Brain pericyte (primary cell): Measurements from ENCODE around the gene UQCR11.

Source experiments
- DNase-seq: peaks from one replicate; pipeline ENCODE4 v3.0.0-alpha.2; 2012; ENCODE audit warnings: low read depth, low spot score

Gene UQCR11

DNA sequence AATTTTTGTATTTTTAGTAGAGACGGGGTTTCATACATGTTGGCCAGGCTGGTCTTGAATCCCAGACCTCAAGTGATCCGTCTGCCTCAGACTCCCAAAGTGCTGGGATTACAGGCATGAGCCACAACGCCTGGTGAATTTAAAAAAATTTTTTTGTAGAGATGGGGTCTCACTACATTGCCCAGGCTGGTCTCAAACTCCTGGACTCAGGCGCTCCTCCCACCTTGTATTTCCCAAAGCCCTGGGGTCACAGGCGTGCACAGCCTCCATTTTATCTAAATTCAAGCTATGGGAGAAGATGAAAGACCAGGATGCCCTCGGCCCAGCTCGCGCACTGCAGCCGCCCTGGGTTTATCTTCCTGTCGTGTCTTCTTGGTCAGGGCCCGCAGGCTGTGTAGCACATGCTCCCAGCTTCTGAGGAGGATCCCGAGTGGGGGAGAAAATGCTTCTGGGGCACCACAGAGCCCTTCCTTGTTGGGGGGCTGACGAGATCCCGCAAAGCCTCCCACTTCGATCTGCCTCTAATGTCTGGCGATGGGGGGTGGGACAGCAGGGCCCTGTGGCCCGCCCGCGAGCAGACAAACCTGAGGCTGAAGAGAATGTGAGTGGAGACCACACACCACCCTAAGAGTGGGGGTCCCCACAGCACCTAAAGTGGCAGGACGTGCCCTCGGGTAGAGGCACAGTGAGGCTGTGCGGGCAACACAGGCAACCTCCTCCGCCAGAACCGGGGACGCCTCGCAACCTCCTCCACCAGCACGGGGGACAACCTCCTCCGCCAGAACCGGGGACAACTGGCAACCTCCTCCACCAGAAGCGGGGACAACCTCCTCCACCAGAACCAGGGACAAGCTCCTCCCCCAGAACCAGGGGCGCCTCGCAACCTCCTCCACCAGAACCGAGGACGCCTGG lies 31.3 kb upstream of the UQCR11 start:
- DNase-seq = no peak

- DNase-seq = no peak
Measured at GRCh38 chr19:1634938-1635243, 29.6 kb upstream of the UQCR11 start.

DNA sequence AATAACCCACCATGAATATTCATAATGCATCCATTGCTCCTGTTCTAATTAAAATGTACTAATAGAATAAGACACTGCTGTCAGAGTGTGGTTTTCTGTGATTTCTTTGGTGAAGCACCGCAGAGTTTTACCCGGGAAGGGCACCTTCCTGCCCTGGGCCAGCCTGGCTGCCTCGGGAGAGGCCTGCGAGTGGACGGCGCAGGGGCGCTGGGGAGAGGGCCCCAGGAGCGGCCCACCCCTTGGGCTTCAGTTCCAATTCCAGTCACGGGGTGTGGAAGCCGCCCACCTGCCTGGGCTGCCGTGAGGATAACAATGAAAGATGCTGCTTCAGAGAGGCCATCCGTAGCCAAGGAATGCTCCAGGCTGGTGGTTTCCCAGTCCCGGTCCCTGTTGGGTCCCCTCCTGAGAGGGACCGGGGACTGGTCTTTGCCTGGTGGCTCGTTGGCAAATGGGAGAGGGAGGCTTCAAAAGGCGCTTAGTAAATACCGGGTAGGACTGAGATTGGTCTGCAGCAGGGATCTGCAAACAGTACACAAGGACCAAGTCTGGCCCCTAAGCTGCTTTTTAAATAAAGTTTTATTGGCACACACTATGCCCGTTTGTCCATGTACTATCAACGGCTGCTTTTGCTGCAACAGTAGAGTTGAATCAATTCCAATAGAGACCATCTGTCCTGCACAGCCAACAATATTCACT lies 29.1 kb upstream of the UQCR11 start:
- DNase-seq = no peak

DNA sequence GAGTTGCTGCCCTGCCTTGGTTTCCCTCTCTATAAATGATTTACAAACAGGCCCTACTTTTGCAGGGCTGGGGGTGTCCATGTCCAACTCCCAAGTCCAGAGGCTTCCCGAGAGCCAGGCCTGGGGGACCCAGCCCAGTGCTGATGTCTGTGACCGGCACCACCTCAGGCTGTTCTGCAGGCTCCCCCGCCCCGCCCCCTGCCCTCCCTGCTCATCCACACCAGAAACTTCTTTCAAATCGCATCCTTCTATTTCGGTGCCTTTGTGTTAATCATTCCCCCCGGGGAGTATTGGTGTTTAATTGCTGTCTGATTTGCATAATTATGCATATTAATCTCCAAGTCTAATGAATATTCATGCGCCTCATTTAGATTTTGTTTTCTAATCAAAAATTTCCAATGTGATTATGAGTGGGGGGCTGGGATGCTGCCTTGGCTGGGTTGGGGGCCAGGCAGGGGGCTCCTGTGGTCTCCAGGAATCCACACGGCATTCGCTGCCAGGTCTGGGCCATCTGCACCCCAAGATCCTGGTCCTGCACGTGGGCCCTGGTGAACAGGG lies 28.1 kb upstream of the UQCR11 start:
- DNase-seq = no peak

DNA sequence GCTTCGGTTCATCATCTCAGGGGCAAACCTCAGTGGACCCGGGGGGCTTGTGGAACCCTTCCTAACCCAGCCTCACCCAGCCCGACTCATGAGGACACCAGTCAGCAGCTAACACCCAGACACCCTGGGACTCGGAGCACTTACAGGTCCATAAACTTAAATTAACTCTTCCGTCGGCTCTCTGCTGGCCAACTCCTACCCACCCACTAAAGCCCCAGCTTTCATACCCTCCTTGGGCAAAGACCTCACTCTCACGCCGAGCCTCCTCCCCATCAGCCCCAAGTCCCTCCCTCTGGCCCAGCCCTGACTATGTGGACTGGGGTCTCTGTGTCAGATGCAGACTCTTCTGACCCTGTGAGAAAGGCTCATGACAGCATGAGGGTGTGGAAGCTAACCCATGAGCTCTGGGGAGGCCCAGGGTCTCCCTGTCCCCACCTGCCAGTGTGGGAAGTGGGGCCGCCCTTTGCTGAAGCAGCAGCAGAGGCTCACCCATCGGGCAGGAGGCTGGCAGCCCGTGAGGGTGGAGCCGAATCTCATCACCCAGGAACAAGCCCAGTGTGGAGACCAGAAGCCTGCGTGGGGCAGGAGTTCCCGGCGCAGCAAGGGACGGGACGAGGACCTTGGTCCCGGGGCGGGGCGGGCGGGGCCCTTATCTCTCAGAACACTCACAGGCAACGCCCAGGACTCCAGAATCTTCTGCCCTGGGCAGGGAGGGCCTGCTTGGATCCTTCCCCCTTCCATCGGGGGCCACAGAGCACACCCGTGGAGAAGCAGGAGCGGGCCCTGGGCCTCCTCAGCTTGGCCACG lies 27.4 kb upstream of the UQCR11 start:
- no peak for DNase-seq

DNA sequence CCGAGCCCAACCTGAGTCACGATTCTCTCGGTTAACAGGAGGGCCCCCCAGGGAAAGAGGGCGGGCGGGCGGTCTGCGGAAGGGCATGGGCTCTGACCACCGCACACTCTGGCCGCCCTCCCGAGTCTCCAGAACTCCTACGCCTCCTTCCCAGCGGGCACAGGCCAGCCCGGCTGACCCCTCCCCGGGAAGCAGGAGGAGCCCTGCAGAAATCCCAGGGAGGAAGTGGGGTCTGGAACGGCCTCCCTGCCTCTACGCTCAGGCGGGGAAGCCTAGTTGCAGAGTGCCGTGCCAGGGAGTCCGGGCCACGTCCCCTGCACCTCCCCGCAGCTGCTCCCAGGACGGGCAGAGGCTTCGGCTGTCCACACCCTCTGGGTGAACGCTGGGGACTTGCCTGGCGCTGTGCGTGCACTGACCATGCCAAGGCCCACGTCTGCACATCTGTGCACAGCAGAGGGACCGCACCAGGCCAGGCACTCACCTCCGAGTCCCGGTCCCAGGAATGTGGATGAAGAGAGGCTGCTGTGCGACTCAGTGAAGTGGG lies 26.4 kb upstream of the UQCR11 start:
- no peak for DNase-seq

DNA sequence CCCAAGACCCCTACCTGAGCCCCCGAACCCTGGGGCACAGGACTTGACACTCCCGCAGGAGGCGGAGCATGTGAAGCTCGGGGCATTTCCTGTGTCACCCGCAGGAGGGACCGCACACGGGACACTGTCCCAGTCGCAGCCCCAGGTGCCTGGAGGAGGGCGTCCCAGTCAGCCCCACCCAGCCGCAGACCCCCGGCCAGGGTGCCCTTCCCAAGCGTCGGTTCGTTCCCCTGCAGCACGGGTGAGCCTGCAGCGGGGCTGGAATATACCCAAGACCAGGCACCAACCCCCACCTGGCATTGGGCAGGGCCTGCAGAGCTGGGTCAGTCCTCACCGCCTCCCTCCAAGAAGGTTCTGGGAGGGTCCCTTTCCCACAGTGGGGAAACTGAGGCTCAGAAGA lies 25.5 kb upstream of the UQCR11 start:
- DNase-seq = no peak

DNA sequence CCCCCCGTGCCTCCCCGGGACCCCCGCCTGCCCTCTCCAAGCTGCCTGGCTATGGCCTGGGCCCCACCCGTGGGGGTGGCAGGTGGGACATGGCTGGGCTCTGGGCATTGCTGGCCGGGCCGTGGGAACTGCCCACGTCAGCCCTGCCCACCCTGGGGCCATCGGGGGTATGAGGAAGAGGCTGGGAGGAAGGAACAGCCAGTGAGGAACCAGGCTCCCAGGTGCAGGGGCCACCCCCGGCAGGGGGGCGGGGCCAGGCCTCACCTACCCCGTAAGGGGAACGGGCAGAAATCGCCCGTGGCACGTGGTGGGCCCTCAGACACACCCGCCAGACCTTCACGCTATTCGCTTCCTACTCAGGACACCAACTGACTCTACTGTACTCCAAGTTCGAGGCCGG lies 24.8 kb upstream of the UQCR11 start:
- DNase-seq = no peak

DNA sequence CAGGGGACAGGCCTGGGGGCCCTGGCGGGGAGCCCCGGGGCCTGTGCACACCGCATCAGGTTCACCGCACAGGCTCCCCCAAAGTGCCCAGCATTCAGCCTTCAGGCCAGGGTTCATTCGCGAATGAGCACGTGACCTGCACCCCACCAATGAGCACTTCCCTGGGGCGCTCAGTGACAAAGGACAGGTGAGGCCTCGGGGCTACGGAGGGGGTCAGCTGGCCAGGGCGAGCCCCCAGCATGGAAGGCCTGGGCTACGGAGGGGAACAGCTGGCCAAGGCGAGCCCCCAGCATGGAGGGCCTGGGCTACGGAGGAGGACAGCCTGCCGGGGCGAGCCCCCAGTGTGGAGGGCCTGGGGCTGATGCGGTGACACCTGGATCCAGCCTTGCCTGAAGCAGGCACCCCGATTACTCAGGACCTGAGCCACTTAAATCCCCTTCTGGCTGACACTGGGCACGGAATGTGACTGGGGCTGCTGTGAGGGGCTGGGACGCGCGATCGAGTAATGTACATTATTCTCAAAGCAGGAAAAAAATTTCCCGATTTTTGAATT lies 24.1 kb upstream of the UQCR11 start:
- DNase-seq = no peak

GRCh38 chr19:1627194-1627593 lies 21.9 kb upstream of the UQCR11 start:
- DNase-seq = no peak

GRCh38 chr19:1626417-1627010 lies 21.3 kb upstream of the UQCR11 start:
- no peak for DNase-seq

GRCh38 chr19:1624458-1624857 lies 19.2 kb upstream of the UQCR11 start:
- no peak for DNase-seq

- no peak for DNase-seq
Measured at GRCh38 chr19:1622541-1622940, 17.3 kb upstream of the UQCR11 start.

DNA sequence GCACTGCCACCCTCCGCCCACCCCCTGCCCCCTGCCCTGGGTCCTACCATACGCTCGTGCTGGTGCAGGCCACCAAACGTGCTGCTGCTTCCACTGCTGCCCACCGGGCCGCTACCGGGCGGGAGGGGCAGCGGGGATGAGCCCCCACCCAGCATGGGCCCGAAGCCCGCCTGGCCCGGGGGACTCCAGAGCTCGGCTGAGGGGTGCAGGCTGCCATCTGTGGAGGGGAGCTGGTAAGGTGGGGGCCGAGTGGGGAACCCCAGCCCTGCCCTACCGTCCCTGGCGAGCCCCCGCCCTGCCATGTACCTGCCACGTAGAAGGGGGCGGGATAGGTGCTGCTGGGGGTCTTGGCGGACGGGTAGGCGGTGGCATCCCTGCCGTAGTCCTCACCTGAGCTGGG lies 16.7 kb upstream of the UQCR11 start:
- DNase-seq = no peak

- DNase-seq = no peak
Measured at GRCh38 chr19:1621574-1621973, 16.3 kb upstream of the UQCR11 start.

DNA sequence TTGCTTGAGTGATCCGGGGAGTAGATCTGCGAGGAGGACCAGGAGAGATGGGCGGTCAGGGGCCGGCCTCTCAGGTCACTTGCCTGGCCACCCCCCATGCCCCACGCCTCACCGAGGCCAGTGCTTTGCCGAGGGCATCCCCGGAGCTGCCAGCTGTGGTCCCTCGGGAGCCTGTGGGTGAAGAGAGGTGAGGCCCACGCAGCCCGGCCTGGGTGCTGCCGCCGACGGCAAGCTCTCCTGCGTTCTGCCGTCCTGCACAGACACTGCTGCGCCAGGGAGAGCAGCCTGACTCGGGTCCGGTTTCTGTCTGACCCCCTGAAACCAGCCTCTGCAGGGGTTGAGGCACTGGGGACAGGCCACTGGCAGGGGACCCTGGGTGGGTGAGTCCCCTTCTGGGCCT lies 15.8 kb upstream of the UQCR11 start:
- DNase-seq = no peak

- DNase-seq = no peak
Measured at GRCh38 chr19:1620502-1620901, 15.2 kb upstream of the UQCR11 start.

DNA sequence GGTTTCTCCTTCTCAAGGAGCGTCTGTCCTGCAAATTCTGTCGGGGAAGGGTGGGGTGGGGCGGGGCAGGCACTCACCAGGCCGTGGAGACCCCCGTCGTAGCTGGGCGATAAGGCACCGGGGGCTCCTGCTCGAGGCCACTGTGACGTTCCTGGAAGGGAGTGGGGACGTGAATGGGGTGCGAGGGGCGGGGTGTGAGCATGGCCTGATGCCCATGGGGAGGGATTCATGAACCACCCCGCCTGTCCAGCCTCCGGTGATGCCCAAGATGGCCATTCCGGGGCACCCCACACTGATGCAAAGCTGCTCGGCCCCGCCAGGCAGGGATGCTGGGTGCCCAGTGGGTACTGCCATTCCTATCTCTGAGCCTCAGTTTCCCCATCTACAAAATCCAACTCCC lies 14.4 kb upstream of the UQCR11 start:
- DNase-seq = no peak

DNA sequence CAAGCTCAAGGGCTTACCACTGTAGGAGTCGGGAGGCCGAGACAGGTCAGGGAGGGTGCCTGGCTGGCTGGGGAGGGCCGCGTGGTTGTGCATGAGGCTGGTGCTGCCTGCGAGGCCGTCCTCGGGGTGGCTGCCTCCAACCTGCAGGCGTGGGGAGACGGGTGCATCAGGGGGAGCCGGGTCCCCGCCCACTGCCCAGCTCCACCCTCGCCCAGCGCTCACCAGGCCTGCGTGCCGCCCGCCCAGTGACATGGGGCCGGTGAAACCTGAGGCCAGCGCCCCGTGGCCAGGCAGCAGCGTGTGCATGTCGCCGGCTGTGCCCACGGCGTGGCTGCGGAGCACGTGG lies 13.8 kb upstream of the UQCR11 start:
- no peak for DNase-seq

DNA sequence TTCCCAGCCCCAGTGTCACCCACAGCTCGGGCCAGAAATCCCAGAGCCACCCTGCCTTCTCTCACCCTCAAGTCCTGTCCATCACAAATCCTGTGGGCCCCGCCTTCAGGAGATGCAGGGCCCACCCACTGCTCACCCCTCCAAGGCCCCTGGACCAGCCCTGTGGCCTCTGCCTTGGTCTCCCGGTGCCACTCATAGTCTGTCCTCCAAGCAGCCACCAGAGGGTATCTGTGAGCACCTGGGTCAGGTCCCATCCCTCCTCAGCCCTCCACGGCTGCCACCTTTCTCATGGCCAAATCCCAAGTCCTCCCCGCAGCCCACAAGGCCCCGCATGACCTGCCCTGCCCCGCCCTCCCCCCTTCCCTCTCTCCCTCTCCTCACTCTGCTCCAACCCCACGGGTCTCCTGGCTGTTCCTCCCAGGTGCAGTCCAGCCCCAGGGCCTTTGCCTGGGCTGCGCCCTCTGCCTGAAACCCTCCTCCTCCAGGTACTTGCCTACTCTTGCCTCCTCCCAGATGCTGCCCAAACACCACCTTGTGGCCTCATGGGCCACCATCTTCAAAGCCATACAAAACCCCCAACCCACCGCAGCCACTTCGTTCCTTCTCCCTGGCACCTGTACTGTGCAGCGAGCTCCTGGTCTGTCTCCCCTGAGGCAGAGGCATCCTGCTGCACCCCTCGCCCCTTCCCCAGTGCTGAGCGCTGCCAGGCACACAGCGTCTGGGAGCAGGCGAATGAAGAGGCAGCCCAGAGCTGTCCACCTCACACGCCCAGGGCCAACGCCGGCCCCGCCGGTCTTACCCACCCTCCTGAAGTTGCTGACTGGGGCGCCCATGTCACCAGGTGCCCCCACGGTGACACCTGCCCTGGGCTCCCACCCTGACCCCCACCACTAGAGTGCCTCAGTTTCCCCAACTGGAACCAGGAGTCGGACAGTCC lies 13.2 kb upstream of the UQCR11 start:
- no peak for DNase-seq
